ENCODE data around the gene ZNF217. TPM values are rescaled to one million over a fixed set of nuclear protein-coding genes. Genes with fewer than 3 reads are reported as not detected.
"Not testable (repeated sequence)": the region's sequence is repeated elsewhere in the genome, so short reads cannot be mapped to it uniquely, and the experiment has no call there.

The ZNF217 gene
- total and polyA plus RNA-seq, 5 donors = 4.5 to 15.6 (median 9.9) TPM

DNA sequence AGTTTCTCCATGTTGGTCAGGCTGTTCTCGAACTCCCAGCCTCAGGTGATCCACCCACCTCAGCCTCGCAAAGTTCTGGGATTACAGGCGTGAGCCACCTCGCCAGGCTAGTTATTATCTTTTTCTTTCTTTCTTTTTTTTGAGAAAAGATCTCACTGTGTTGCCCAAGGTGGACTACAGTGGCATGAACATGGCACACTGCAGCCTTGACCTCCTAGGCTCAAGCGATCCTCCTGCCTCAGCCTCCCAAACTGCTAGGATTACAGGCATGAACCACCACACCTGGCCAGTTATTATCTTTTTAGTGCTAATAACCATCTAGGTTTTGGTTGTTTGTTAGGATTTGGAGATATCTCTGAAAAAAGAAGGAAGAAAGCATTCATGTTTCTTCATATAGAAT is 35.8 kb upstream of the ZNF217 start:
- ATAC-seq (no peak), DNase-seq (no peak)
- H3K27me3 ChIP-seq (ENCODE audit: control insufficient read depth, insufficient read depth) = no peaks in the 10 kb centered on the region
- intact Hi-C loops (cut with DNase I) = no loop called here
- no peaks in the 10 kb centered on the region for H3K9me3 ChIP-seq (ENCODE audit: control insufficient read depth, low read length)
- no peaks in the 10 kb centered on the region for H3K4me1 ChIP-seq (ENCODE audit: control insufficient read depth, insufficient read depth, low read length)
- no peak overlapping the region for H3K4me3 ChIP-seq (ENCODE audit: low read length)
- WGBS = 77% methylated on average over 5 of the region's 5 CpGs
- H3K27ac ChIP-seq (ENCODE audit: low read length) = no peak overlapping the region

DNA sequence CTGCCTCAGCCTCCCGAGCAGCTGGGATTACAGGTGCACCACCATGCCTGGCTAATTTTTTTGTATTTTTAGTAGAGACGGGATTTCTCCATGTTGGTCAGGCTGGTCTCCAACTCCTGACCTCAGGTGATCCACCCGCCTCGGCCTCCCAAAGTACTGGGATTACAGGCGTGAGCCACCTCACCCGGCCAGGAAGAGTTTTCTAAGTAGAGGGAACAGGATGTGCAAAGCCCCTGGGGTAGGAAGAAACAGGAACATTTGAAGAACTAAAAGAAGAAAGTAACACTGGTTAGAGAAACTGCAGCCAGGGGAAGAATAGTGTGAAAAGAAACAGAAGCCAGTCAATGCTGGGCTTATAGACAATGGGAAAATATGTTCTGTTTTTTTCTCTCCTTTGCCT is 35.1 kb upstream of the ZNF217 start:
- DNase-seq; ATAC-seq; H3K4me1 ChIP-seq (ENCODE audit: control insufficient read depth, insufficient read depth, low read length); intact Hi-C loops (cut with DNase I); H3K4me3 ChIP-seq (ENCODE audit: low read length); H3K27me3 ChIP-seq (ENCODE audit: control insufficient read depth, insufficient read depth); H3K27ac ChIP-seq (ENCODE audit: low read length); H3K9me3 ChIP-seq (ENCODE audit: control insufficient read depth, low read length): not testable (repeated sequence)
- WGBS = 91% methylated on average over 6 of the region's 6 CpGs

DNA sequence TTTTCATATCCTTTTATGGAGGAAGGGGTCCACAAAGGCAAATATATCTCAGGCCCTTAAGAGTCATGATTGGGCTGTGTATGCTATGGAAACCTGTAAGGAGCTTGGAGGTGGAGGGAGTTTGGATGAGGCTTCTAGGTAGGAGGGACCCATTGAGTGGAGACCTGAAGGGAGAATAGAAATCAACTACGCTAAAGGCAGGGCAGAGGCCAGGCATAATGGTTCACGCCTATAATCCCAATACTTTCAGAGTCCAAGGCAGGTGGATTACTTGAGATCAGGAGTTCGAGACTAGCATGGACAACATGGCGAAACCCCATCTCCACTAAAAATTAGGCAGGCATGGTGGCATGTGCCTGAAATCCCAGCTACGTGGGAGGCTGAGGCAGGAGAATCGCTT is 34.4 kb upstream of the ZNF217 start:
- no peaks in the 10 kb centered on the region for H3K9me3 ChIP-seq (ENCODE audit: control insufficient read depth, low read length)
- no peak for DNase-seq
- no peak for ATAC-seq
- 99% methylated on average over 6 of the region's 6 CpGs for WGBS
- H3K4me3 ChIP-seq (ENCODE audit: low read length) = no peak overlapping the region
- no peak overlapping the region for H3K27ac ChIP-seq (ENCODE audit: low read length)
- no peaks in the 10 kb centered on the region for H3K27me3 ChIP-seq (ENCODE audit: control insufficient read depth, insufficient read depth)
- H3K4me1 ChIP-seq (ENCODE audit: control insufficient read depth, insufficient read depth, low read length) = no peaks in the 10 kb centered on the region
- intact Hi-C loops (cut with DNase I) = no loop called here

DNA sequence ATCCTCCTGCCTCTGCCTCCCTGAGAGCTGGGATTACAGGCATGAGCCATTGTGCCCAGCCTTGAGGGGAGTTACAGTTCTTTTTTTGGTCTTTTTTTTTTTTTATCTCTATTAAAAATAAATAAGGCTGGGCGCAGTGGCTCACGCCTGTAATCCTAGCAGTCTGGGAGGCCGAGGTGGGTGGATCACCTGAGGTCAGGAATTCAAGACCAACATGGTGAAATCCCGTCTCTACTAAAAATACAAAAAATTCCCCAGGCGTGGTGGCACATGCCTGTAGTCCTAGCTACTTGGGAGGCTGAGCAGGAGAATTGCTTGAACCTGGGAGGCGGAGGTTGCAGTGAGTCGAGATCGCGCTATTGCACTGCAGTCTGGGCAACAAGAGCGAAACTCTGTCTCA is 33.4 kb upstream of the ZNF217 start:
- 97% methylated on average over 10 of the region's 10 CpGs for WGBS
- H3K27me3 ChIP-seq (ENCODE audit: control insufficient read depth, insufficient read depth); H3K4me3 ChIP-seq (ENCODE audit: low read length); H3K9me3 ChIP-seq (ENCODE audit: control insufficient read depth, low read length); H3K27ac ChIP-seq (ENCODE audit: low read length); DNase-seq; intact Hi-C loops (cut with DNase I); ATAC-seq; H3K4me1 ChIP-seq (ENCODE audit: control insufficient read depth, insufficient read depth, low read length): not testable (repeated sequence)

DNA sequence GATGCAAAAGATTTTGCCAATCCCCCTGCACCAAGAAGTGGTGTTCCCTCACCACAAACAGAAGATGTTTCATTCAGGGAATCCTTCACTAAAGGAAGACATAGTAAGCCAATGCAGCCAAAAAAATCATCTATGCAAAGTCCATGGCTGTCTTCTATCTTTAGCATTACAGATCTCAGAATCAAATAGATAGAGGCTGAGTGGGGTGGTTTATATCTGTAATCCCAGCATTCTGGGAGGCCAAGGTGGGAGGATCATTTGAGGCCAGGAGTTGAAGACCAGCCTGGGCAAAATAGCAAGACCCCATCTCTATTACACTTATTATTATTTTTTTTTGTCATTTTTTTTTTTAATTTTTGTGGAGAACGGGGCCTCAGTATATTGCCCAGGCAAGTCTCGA is 32.9 kb upstream of the ZNF217 start:
- Histone ChIP-seq H3K4me3 (ENCODE audit: low read length) (no peak overlapping the region), H3K9me3 (ENCODE audit: control insufficient read depth, low read length) (no peaks in the 10 kb centered on the region), H3K27ac (ENCODE audit: low read length) (no peak overlapping the region), H3K4me1 (ENCODE audit: control insufficient read depth, insufficient read depth, low read length) (peaks cover 8% of the 10 kb centered on the region), H3K27me3 (ENCODE audit: control insufficient read depth, insufficient read depth) (no peaks in the 10 kb centered on the region)
- DNase-seq = no peak
- 98% methylated on average over 2 of the region's 2 CpGs for WGBS
- ATAC-seq = no peak
- intact Hi-C loops (cut with DNase I) = no loop called here

DNA sequence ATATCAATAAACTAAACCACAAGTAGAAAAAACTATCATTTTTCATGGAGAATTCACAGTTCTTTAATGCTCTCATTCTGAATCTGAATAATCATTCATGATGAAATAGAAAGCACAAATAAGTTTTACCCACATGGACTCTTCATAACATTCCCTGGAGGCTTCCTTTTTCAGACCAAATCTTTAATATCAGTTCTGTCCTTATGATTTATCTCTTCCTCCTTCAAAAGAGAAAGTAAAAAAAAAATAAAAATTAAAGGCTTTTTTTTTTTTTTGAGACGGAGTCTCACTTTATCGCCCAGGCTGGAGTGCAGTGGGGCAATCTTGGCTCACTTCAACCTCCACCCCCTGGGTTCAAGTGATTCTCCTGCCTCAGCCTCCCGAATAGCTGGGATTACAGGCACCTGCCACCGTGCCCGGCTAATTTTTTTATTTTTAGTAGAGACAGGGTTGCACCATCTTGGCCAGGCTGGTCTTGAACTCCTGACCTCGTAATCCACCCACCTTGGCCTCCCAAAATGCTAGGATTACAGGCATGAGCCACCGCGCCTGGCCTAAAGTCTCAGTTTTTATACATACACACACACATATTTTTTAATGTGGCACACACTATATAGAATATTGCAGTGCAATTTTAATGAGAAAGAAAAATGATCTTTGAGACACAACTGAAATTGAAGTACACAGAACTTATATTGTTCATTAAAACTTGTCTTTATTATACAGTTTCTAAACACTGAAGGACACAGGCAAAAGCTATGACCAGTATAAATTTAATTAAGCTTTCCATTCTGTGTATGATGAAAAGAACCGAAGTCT is 31.9 kb upstream of the ZNF217 start:
- 84% methylated on average over 9 of the region's 9 CpGs for WGBS
- no peak overlapping the region for H3K27ac ChIP-seq (ENCODE audit: low read length)
- H3K9me3 ChIP-seq (ENCODE audit: control insufficient read depth, low read length) = no peaks in the 10 kb centered on the region
- no peaks in the 10 kb centered on the region for H3K27me3 ChIP-seq (ENCODE audit: control insufficient read depth, insufficient read depth)
- peaks cover 8% of the 10 kb centered on the region for H3K4me1 ChIP-seq (ENCODE audit: control insufficient read depth, insufficient read depth, low read length)
- no peak overlapping the region for H3K4me3 ChIP-seq (ENCODE audit: low read length)
- intact Hi-C loops (cut with DNase I) = no loop called here
- no peak for ATAC-seq
- no peak for DNase-seq

DNA sequence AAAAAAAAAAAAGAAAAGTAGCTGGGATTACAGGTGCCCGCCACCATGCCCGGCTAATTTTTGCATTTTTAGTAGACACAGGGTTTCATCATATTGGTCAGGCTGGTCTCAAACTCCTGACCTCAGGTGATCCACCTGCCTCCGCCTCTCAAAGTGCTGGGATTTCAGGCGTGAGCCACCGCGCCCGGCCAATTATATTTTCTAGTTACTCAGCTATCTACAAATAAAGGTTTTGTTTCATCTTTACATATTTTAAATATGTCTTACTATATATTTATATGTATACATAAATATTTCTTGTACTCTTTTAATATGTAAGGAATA is 31.2 kb upstream of the ZNF217 start:
- H3K4me3 ChIP-seq (ENCODE audit: low read length); H3K27ac ChIP-seq (ENCODE audit: low read length); DNase-seq; H3K4me1 ChIP-seq (ENCODE audit: control insufficient read depth, insufficient read depth, low read length); ATAC-seq; H3K27me3 ChIP-seq (ENCODE audit: control insufficient read depth, insufficient read depth); H3K9me3 ChIP-seq (ENCODE audit: control insufficient read depth, low read length): not testable (repeated sequence)
- intact Hi-C loops (cut with DNase I) = loop anchor here in 1 of 4 donors (5.0 kb wide), 1 partner anchor 112 kb away; no protein-coding TSS in a partner anchor
- 84% methylated on average over 7 of the region's 7 CpGs for WGBS

DNA sequence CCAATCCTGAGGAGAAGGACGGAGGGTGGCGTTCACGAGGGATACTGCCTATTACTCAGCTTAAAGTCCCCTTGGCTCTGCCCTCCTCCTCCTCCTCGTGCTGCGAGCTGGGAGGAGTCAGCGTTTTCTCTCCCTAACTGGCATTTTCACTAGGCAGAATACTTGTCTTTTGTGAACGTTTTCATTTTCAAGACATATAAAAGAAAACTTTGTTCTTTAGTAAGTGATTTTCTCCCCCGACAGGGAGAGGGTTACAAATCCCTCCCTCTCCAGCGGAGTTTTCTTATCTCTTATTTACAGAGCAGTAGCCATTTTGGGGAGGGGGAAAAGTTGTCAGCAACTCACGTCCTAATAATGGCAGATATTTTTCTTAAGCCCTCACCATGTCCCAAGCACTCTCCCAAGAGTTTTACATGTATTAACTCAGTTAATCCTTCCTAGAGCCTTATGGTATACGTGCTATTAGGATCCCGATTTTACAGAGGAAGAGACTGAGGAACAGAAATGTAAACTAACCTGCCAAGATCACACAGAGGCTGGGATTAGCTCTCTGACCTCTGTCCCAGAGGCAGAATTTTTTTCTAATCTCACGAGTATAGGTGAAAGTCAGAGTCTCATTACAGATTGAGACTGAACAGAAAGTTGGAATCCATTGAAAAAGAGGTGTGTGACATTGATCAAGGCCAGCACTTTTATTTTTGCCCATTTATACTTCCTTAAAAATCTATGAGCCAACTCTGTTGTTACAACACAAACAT is 30.0 kb upstream of the ZNF217 start:
- H3K4me3 ChIP-seq (ENCODE audit: low read length) = peak overlapping the region; percentile 66
- H3K27me3 ChIP-seq (ENCODE audit: control insufficient read depth, insufficient read depth) = no peaks in the 10 kb centered on the region
- peak; percentile 91 for ATAC-seq
- under 1% methylated on average over 13 of the region's 13 CpGs for WGBS
- DNase-seq = peak; percentile 66 to 86 (median 80)
- H3K27ac ChIP-seq (ENCODE audit: low read length) = peak overlapping the region; percentile 92
- H3K9me3 ChIP-seq (ENCODE audit: control insufficient read depth, low read length) = no peaks in the 10 kb centered on the region
- H3K4me1 ChIP-seq (ENCODE audit: control insufficient read depth, insufficient read depth, low read length) = peaks cover 8% of the 10 kb centered on the region
- intact Hi-C loops (cut with DNase I) = loop anchor here in 1 of 4 donors (5.0 kb wide), 1 partner anchor 114 kb away; no protein-coding TSS in a partner anchor

DNA sequence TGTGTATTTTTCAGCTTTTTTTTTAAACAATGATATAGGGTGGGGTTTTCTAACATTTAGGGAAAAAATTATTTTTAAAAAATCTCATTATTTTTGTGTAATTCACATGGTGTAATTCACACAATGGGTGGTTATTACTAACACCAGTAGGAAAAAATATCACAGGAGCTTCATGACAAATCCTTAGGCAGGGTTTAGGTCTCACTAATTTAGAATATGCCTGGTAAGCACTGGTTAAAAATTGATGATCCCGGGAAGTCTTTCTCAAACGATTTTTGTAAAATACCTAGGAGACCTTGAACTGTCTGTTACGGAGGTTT is 29.5 kb upstream of the ZNF217 start:
- peaks cover 8% of the 10 kb centered on the region for H3K4me1 ChIP-seq (ENCODE audit: control insufficient read depth, insufficient read depth, low read length)
- no peaks in the 10 kb centered on the region for H3K9me3 ChIP-seq (ENCODE audit: control insufficient read depth, low read length)
- peak in 1 of 2 donors; percentile 3 for ATAC-seq
- no peak for DNase-seq
- 1% methylated on average over 3 of the region's 3 CpGs for WGBS
- intact Hi-C loops (cut with DNase I) = loop anchor here in 1 of 4 donors (5.0 kb wide), 1 partner anchor 114 kb away; no protein-coding TSS in a partner anchor
- H3K27ac ChIP-seq (ENCODE audit: low read length) = peak overlapping the region; percentile 92
- H3K27me3 ChIP-seq (ENCODE audit: control insufficient read depth, insufficient read depth) = no peaks in the 10 kb centered on the region
- H3K4me3 ChIP-seq (ENCODE audit: low read length) = peak overlapping the region; percentile 66

DNA sequence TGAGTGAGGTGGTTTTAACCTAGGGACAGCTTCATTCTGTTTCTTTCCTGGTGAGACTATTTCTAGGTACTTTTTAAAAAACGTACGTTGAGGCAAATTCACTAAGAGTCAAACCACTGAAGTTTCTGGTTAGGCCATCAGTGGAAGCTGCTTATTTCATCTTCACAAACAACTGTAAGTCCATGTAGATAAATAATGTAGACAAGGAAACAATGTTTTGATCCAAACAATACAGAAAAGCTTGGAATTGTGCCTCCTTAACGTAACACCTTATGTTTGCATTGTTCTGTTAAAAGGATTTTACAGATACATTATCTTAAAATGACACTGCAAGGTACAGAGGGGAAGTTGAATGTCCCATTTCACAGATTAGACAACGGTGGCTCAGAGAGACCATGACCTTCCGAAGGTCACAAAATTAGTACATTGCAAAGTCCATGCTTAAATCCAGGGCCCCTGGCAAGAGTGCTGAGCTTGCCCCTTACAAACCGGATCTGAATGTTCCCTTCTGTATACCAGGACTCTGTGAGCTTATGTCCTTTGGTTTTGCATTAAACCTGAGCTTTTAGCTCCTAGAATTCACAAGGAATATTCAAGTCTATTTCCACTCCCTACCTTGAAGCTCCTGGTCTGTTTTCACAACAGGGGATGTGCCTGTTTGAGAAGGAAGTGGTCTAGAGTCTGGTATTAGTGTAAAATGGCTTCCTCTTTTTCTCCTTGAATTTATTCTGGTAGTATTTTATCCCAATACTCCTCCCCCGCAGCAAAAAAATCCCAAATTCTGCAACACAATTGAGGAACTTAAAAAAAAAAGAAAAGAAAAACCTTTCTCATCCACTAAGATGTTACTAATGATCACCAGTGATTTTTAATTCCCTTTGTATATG is 28.9 kb upstream of the ZNF217 start:
- ATAC-seq = peak; percentile 20 to 24
- Histone ChIP-seq H3K27me3 (ENCODE audit: control insufficient read depth, insufficient read depth) (no peaks in the 10 kb centered on the region), H3K9me3 (ENCODE audit: control insufficient read depth, low read length) (no peaks in the 10 kb centered on the region), H3K27ac (ENCODE audit: low read length) (peak overlapping the region; percentile 92), H3K4me3 (ENCODE audit: low read length) (no peak overlapping the region), H3K4me1 (ENCODE audit: control insufficient read depth, insufficient read depth, low read length) (peaks cover 8% of the 10 kb centered on the region)
- no peak for DNase-seq
- 37% methylated on average over 7 of the region's 7 CpGs for WGBS
- intact Hi-C loops (cut with DNase I) = loop anchor here in 1 of 4 donors (5.0 kb wide), 1 partner anchor 115 kb away; no protein-coding TSS in a partner anchor

Data from right cardiac atrium (tissue), 5 donors.